HG02852 (cell line): ENCODE measurements around the gene PDLIM3.

Experiments
- ATAC-seq: cut with Tn5 transposase; IDR thresholded peaks from one replicate; pipeline ENCODE4 v1.9.1; 2021; ENCODE audit warnings: mild to moderate bottlenecking, moderate library complexity; ENCODE audit not compliant: unreplicated experiment

The PDLIM3 gene

DNA sequence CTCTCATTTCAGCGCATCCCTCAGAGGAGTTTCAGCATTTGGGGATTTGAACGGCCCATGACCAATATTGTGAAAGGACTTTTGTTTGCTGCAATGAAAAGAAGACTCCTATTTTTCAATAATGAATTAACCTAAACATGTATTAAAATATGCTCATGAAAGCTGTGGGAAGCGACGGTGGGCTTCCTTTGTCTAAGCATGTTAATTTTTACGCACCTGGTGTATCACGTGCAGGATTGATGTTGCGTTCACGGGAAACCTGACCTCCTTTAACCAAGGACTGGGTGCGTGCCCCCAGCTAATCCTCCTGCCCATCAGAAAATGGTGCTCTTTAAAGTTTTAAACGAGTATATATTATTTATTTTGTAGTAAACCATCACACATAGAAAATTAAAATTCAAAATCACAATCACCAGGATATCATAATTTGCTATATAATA, 63.2 kb downstream of the PDLIM3 start:
- no peak for ATAC-seq

DNA sequence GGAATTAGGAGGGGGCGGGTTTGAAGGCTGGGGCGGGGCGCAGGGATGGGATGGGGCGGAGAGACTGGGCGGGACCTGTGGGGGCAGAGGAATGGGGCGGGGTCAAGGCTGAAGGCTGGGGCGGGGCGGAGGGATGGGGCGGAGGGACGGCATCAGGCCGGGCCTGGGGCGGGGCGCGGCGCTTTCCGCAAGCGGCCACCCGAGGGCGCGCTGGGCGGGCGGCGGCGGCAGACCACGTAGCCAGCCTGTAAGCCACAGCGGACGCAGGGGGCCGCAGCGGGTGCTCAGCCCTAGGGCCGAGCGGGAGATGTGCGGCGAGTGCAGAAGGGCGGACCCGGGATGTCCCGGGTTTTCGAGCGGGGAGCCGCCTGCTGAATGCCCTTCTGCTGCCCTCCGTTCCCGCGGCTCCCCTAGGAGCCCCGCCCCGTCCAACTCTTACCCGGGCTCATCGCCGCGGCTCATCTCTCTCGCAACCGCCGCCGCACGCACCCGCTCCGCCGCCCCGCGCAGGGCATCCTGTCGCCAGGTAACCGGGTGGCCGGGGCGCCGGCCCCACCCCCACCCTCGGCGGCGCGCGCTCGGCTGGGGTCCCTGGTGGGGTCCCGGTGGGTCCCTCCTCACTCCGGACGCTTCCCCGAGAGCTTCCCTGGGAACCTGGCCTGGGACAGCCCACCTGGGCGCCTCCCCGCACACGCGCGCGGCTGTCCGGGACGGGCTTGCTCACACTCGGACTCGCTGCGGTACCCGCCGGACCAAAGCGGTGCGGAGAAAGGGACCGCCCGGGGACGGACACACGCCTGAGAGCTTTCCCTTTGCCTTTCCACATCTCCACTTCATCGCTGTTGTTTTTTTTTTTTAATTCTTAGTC, 63.8 kb downstream of the PDLIM3 start, which contains the start of gene CCDC110:
Gene CCDC110, minus strand, starts transcription at position 499 of the 868 bp plus-strand sequence. Its CDS starts 50 bp downstream, at position 449.
- peak; percentile 91 for ATAC-seq

DNA sequence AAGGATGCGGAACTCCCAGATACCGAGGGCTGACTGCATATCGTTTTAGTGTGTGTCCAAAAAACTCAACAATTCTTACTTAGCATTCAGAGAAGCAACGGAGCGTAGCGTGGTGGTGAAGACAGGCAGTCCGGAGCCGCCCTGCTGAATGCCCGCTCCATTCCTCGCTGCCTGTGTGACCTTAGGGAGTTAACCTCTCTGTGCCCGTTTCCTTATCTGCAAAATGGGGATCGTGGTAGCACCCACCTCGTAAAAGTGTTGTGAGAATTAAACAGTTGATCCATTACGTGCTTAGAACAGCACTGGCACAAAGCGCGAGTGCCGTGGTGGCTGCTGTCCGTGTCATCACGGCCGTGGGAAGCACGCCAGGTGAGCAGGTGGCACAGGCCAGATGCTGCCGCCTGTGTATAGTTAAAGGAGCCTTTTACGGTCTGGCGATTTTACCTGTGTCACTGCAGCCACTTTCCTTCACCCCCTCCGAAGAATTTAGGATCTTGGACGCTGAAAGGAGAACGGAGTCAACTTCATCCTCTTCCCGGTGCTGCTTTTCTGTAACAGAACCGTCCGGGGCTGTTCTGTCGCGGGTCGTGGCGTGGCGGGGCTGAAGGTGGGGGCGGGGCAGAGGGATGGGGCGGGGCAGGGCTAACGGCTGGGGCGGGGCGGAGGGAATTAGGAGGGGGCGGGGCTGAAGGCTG, 64.7 kb downstream of the PDLIM3 start:
- no peak for ATAC-seq

DNA sequence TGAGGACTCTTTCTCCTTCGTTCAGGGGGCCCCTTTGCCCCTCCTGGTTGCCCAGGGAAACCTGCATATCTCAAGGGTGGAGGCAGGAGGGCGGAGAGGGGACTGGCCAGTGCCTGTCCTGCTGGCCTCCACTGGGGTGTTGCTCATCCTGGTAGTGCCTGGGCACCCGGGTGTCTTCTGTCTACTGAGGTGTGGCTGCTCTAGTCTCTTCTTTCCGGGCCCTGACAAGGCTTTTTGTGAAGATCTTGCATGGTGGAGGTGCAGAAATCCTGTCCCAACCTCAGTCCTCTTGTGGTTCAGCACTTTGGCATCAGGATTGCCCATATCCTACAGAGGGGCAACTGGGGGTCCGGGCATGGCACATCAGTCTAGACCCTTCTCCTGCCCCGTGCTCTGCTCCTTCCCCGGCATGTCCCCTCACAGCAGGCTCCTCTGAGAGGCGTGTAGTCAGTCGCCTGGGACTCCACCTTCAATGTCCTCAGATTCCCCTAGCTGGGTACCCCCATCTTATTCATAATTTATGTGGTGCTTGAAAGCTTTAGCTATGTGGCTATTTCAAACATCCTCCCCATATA, 65.6 kb downstream of the PDLIM3 start:
- ATAC-seq: no peak

DNA sequence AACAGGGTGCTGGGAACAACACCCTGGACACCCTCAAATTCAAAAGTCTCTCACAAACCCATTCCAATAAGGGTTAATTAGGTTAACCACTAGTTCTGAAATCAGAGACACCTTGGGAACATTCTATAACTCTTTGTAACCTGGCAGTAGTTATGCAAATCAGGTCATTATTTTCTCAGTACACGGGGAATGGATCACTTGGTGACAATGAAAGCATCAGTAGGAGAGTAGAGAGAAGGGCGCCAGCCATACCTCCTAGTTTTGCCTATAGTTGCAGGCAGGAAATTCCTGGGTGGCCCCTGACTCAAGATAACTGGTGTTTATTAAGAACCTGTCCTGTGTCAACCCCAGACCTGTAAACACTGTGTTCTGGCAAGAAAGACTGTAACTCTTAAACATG, 66.3 kb downstream of the PDLIM3 start:
- no peak for ATAC-seq

DNA sequence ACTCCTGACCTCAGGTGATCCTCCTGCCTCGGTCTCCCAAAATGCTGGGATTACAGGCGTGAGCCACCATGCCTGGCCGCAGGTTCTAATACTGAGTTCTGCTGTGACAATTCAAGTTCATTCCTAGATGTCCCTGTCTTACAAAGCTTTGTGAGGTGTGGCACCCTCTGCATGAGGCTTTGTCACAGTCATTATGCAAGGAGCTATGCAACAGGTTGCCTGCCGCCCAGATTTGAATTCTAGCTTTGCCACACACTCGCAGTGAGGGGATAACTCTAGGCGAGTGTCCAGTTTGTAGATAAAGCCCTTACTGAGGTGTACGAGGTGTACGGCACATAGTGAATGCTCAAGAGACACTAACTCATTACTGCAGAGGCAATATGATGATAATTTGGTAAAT, 67.3 kb downstream of the PDLIM3 start:
- ATAC-seq: no peak

DNA sequence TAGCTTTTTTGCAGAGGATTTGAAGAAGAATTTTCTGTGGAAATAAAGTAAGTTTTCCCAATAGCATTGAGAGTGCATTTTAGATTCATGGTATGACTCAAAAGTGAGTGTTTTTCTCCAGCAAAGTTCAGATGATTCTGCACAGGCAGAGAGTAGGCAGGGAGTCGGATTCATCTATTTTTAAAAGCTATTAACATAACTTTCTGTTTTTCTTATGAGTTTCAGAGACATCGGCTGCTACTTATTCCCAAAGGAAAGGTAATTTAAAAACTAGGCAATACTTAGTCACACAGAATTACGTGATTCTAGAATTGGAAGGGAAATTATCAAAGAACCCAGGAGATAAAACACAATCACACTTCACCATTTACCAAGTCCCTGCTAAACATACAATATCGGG, 68.2 kb downstream of the PDLIM3 start:
- no peak for ATAC-seq

DNA sequence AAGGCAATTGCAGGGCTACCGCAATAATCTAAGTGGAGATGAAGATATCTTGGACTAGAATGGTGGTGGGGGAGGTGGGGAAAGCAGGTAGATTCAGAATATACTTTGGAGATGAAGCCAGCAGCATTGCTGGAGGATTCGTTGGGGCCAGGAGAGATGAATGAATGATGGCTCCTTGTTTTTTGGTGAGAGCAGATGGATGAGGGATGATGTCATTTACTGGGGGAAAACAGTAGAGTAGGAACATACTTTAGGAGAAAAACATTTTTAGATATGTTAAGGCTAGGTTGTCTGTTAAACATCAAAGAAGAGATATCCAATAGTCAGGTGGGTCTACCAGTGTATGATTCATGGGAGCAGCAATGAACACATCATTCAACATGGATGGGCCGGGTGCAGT, 69.6 kb downstream of the PDLIM3 start:
- ATAC-seq: no peak

DNA sequence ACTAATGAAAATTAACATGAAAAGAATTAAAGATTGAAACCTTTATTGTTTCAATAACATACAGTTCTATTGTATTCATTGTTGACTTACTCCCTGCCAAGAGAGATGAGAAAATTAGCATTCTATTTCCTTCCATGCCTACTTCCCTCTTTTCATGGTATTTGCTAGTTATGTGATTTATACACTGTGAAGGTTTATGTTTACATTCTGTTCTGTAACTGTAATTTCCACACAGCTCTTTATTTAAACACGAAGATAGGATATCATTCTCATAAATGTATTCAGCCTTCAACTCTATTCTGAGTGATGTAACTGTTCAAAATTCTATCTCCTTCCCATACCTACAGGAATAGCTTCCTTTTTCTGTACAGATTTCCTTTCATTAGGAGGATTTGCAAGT, 70.4 kb downstream of the PDLIM3 start:
- ATAC-seq: no peak

DNA sequence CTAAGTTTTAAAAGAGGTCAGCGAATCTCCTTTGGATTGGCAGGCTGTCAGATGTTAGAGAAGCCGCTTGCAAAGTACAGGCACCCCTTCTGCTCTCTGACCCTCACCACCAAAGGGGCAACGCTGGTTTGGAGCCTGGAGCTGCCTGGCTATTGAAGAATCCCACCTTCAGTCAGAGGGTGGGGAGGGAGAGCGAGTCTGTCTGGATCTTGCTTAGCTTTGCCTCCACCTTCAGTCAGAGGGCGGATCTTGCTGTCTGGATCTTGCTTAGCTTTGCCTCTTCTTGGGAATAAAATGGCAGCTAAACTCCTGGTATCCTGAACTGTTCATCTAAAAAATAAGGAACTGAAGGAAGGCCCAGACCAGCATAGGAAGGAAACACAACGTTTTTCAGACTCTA, 71.1 kb downstream of the PDLIM3 start:
- ATAC-seq: no peak

DNA sequence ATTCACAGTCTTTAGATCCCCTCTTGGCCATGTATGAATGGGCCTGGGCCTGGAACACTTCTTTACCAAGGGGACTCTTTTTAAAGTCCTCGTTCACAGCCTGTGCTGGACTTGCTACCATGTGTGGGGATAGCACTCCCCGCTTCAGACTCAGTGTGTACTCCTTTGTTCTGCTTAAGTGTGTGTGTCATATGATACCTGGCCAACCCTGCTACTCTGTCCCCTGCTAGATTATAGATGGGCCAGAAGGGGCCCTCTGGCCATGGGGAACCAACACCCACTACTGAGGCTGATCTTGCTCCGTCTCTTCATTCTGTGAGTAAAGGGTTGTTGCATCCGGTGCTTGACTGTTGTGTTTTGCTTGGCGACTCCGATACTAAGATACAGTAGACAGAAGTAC, 71.8 kb downstream of the PDLIM3 start:
- no peak for ATAC-seq

DNA sequence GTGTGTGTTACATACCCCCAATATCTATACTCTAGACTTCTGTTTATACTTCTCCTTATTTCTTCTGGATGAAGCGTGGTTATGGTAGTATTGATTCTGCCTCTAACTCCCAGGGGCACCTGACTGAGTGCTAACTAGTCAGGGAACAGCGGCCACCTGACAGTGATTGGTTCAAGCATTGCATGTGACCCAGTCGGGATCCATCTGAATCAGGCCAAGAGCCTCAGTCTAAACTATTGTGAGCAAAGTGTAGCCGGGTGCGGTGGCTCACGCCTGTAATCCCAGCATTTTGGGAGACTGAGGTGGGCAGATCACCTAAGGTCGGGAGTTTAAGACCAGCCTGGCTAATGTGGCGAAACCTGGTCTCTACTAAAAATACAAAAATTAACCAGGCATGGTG, 73.7 kb downstream of the PDLIM3 start:
- no peak for ATAC-seq

DNA sequence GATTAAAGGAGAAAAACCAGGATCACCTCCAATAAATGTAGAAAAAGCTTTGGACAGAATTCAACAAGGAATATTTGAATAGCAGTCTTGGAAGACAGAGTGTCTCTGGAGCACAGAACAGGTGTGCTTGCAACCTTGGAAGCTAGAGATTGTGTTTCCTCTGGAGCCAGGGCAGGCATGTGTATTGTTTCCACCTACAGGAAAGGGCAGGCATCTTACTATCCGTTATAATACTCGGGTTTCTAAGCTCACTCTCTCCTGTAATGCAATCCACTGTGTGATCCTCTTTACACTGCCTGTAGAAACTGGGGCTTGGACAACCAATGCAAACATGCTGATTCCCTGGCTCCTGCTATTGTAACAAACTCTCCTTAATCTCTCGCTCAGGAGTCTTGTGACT, 78.2 kb downstream of the PDLIM3 start:
- ATAC-seq: no peak

DNA sequence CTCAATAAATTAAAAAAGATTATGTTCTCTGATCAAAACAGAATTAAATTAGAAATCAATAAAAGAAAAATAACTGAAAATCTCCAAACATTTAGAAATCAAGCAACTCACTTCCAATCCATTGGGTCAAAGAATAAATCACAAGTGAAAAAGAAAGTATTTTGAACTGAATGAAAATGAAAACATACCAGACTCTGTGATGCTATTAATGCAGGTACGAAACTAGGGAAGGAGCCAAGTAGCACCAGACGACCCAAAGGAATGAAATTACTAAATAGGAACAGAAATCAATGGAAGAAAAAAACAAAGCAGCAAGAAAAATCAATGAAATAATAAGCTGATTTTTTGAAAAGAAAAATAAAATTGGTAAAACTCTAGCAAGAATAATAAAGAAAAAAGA, 79.2 kb downstream of the PDLIM3 start:
- no peak for ATAC-seq
